Liver (tissue), 3 donors: ENCODE measurements around the gene ARV1.
A peak's percentile ranks its signal among the peaks of the same experiment; 100 is the strongest.

Experiments
- CTCF ChIP-seq: fragments of 150-350 bp; IDR thresholded peaks from 2 replicates; pipeline ENCODE4 v1.5.1; 2017; ENCODE audit warnings: improper control_type of control experiment, low read depth, low read length; ENCODE audit not compliant: missing input control
- RAD21 ChIP-seq, 2 donors: IDR thresholded peaks; 2 replicates each; pipeline ENCODE4 v1.6.1; 2016; ENCODE audit warnings: antibody characterized with exemption in 2 of 2, mild to moderate bottlenecking in 2 of 2
- donor health status: healthy.
- donor health status: healthy.

- TF ChIP-seq CTCF = no peak
- TF ChIP-seq RAD21 (IDR thresholded peaks at IDR 0.05) = peak in 1 of 2 donors; percentile 18
These were observed 14.0 kb upstream of the ARV1 start for GRCh38 chr1:230964896-230965295.
